Prostate gland (tissue), 2 donors: ENCODE results near the gene NAV2.

Source experiments
- POLR2A ChIP-seq: fragments of 450-650 bp; IDR thresholded peaks from one replicate; pipeline ENCODE4 v1.6.1; 2016; ENCODE audit warnings: antibody characterized with exemption, mild to moderate bottlenecking
- TF ChIP-seq, protein P1 (sequence below), 4 experiments: fragments of 200-600 bp in 2 of 4; fragments of 450-650 bp in 2 of 4; sonication (generic) in 2 of 4; IDR thresholded peaks; 1 replicate in 3 of 4; 2 replicates in 1 of 4; pipeline ENCODE4 v1.5.1; 2016 to 2019; ENCODE audit warnings: antibody characterized with exemption in 4 of 4, mild to moderate bottlenecking in 2 of 4, moderate library complexity in 2 of 4

DNA sequence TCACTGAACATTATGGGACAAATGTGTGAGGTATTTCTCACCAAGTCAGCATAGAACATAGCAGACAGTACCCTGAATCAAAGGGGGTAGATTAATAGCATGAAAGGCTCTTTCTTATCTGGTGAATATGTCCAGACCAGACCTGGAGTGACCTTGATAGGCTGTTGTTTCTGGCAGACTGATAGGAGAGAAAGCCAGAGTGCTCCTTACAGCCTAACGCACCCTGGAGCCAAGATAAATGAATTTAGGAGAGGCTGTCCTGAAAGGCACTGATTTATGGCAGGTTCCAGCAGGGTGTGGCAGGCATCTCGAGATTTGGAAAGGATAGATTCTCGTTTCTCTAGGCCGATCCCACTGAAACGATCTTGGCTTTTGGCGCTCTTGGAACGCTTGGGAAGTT lies 243.0 kb downstream of the NAV2 start:
- TF ChIP-seq, protein P1, sequence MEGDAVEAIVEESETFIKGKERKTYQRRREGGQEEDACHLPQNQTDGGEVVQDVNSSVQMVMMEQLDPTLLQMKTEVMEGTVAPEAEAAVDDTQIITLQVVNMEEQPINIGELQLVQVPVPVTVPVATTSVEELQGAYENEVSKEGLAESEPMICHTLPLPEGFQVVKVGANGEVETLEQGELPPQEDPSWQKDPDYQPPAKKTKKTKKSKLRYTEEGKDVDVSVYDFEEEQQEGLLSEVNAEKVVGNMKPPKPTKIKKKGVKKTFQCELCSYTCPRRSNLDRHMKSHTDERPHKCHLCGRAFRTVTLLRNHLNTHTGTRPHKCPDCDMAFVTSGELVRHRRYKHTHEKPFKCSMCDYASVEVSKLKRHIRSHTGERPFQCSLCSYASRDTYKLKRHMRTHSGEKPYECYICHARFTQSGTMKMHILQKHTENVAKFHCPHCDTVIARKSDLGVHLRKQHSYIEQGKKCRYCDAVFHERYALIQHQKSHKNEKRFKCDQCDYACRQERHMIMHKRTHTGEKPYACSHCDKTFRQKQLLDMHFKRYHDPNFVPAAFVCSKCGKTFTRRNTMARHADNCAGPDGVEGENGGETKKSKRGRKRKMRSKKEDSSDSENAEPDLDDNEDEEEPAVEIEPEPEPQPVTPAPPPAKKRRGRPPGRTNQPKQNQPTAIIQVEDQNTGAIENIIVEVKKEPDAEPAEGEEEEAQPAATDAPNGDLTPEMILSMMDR (IDR thresholded peaks at IDR 0.05): no peak
- no peak for TF ChIP-seq POLR2A
